Hepatocyte (in vitro differentiated cells): ENCODE data around the gene GNAZ. TPM values are rescaled to one million over a fixed set of nuclear protein-coding genes. Genes with fewer than 3 reads are reported as not detected.

Experiments
- DNase-seq: peaks from one replicate; pipeline ENCODE4 v3.0.0-alpha.2; 2016; ENCODE audit warnings: low spot score
- H2AFZ ChIP-seq: fragments of 200-600 bp; sonication (generic); 2 replicates; pipeline ENCODE4 v1.6.0; 2016; ENCODE audit warnings: antibody characterized with exemption, mild to moderate bottlenecking
- H3K27ac ChIP-seq: fragments of 200-600 bp; sonication (generic); 2 replicates; pipeline ENCODE4 v1.5.1; 2016; ENCODE audit warnings: mild to moderate bottlenecking
- H3K27me3 ChIP-seq: fragments of 200-600 bp; sonication (generic); 2 replicates; pipeline ENCODE4 v1.6.1; 2016
- H3K36me3 ChIP-seq: fragments of 200-600 bp; sonication (generic); replicated peaks from 2 replicates; pipeline ENCODE4 v1.5.1; 2016; ENCODE audit warnings: low read depth; ENCODE audit not compliant: insufficient read depth
- H3K4me1 ChIP-seq: fragments of 200-600 bp; sonication (generic); 2 replicates; pipeline ENCODE4 v1.5.1; 2016; ENCODE audit warnings: mild to moderate bottlenecking, moderate library complexity; ENCODE audit not compliant: insufficient read depth
- H3K4me2 ChIP-seq: fragments of 200-600 bp; sonication (generic); 2 replicates; pipeline ENCODE4 v1.6.0; 2016
- H3K4me3 ChIP-seq: fragments of 200-600 bp; sonication (generic); 2 replicates; pipeline ENCODE4 v1.5.1; 2016; ENCODE audit warnings: mild to moderate bottlenecking
- H3K79me2 ChIP-seq: fragments of 200-600 bp; sonication (generic); 2 replicates; pipeline ENCODE4 v1.6.0; 2017; ENCODE audit warnings: mild to moderate bottlenecking
- H3K9me2 ChIP-seq: fragments of 200-600 bp; sonication (generic); replicated peaks from 2 replicates; pipeline ENCODE4 v1.6.0; 2017; ENCODE audit warnings: mild to moderate bottlenecking; ENCODE audit not compliant: insufficient read depth
- H3K9me3 ChIP-seq: fragments of 200-600 bp; sonication (generic); 2 replicates; pipeline ENCODE4 v1.5.1; 2016; ENCODE audit warnings: low read depth, mild to moderate bottlenecking
- H4K20me1 ChIP-seq: fragments of 200-600 bp; sonication (generic); 2 replicates; pipeline ENCODE4 v1.6.0; 2016; ENCODE audit warnings: mild to moderate bottlenecking; ENCODE audit not compliant: insufficient read depth, poor library complexity, severe bottlenecking
- CTCF ChIP-seq: fragments of 200-600 bp; sonication (generic); IDR thresholded peaks from 2 replicates; pipeline ENCODE4 v1.5.1; 2016; ENCODE audit warnings: antibody characterized with exemption, mild to moderate bottlenecking; ENCODE audit not compliant: poor library complexity
- EZH2 ChIP-seq: fragments of 200-600 bp; sonication (generic); IDR thresholded peaks from 2 replicates; pipeline ENCODE4 v1.6.1; 2016; ENCODE audit warnings: antibody characterized with exemption, mild to moderate bottlenecking, borderline replicate concordance
- EZH2phosphoT487 ChIP-seq: fragments of 200-600 bp; sonication (generic); IDR thresholded peaks from one replicate; pipeline ENCODE4 v1.6.1; 2018; ENCODE audit warnings: antibody characterized with exemption, mild to moderate bottlenecking, low read depth, moderate library complexity; ENCODE audit not compliant: unreplicated experiment, severe bottlenecking
- WGBS: methylation state at CpG from one replicate; pipeline ENCODE4 v1.1.6; 2016; ENCODE audit warnings: low lambda C conversion rate; ENCODE audit errors: missing lambda C conversion rate; 5-methylcytosine and 5-hydroxymethylcytosine counted together
- polyA plus RNA-seq: library from polyadenylated mRNA; unstranded; fragments of >200 nt; fragmentation: Nextera tagmentation; extraction: Ambion mirVana; gene quantifications from 2 replicates; pipeline ENCODE4 v1.2.1, GENCODE V29; 2016
- total RNA-seq: library from RNA; depleted of rRNA; stranded (reverse); fragments of >200 nt; gene quantifications from 2 replicates; pipeline ENCODE4 v1.2.3, GENCODE V29; 2014

The GNAZ gene
- total and polyA plus RNA-seq, 2 experiments from 2014 or later = 3.4 to 4.1 TPM

GRCh38 chr22:23151827-23152226 lies 81.5 kb downstream of the GNAZ start:
- no peak overlapping the region for H3K4me3 ChIP-seq
- H3K9me3 ChIP-seq = no peaks in the 10 kb centered on the region
- no peaks in the 10 kb centered on the region for H3K9me2 ChIP-seq
- no peak overlapping the region for H2AFZ ChIP-seq
- no peaks in the 10 kb centered on the region for H3K79me2 ChIP-seq
- H3K36me3 ChIP-seq = no peaks in the 10 kb centered on the region
- no peaks in the 10 kb centered on the region for H3K27me3 ChIP-seq
- no peak overlapping the region for H3K27ac ChIP-seq
- no peak for DNase-seq
- H3K4me2 ChIP-seq = no peak overlapping the region
- H4K20me1 ChIP-seq = no peaks in the 10 kb centered on the region
- 95% methylated on average over 14 of the region's 16 CpGs for WGBS
- no peak for TF ChIP-seq CTCF
- H3K4me1 ChIP-seq = peaks cover 6% of the 10 kb centered on the region

- no peak overlapping the region for H2AFZ ChIP-seq
- H3K27me3 ChIP-seq = no peaks in the 10 kb centered on the region
- H3K27ac ChIP-seq = no peak overlapping the region
- H3K9me3 ChIP-seq = no peaks in the 10 kb centered on the region
- TF ChIP-seq EZH2phosphoT487 (no peak), EZH2 (no peak), CTCF (no peak)
- H3K4me1 ChIP-seq = peaks cover under 1% of the 10 kb centered on the region
- no peaks in the 10 kb centered on the region for H4K20me1 ChIP-seq
- H3K9me2 ChIP-seq = no peaks in the 10 kb centered on the region
- 92% methylated on average over 19 of the region's 19 CpGs for WGBS
- DNase-seq = no peak
- no peaks in the 10 kb centered on the region for H3K79me2 ChIP-seq
- H3K36me3 ChIP-seq = no peaks in the 10 kb centered on the region
- no peak overlapping the region for H3K4me3 ChIP-seq
- H3K4me2 ChIP-seq = no peak overlapping the region
Observed at GRCh38 chr22:23152238-23153114, 82.2 kb downstream of the GNAZ start.

- H4K20me1 ChIP-seq = no peaks in the 10 kb centered on the region
- H3K79me2 ChIP-seq = no peaks in the 10 kb centered on the region
- no peaks in the 10 kb centered on the region for H3K36me3 ChIP-seq
- H2AFZ ChIP-seq = no peak overlapping the region
- H3K9me3 ChIP-seq = no peaks in the 10 kb centered on the region
- H3K4me1 ChIP-seq = no peaks in the 10 kb centered on the region
- H3K4me2 ChIP-seq = no peak overlapping the region
- 81% methylated on average over 6 of the region's 7 CpGs for WGBS
- no peaks in the 10 kb centered on the region for H3K27me3 ChIP-seq
- H3K4me3 ChIP-seq = no peak overlapping the region
- DNase-seq = no peak
- H3K27ac ChIP-seq = no peak overlapping the region
- TF ChIP-seq CTCF (no peak), EZH2phosphoT487 (no peak), EZH2 (no peak)
- H3K9me2 ChIP-seq = no peaks in the 10 kb centered on the region
Observed at GRCh38 chr22:23153994-23154393, 83.7 kb downstream of the GNAZ start.
